ENCODE measurements around the gene HIGD1C.
"Not testable (repeated sequence)": the region's sequence is repeated elsewhere in the genome, so short reads cannot be mapped to it uniquely, and the experiment has no call there.

HIGD1C gene

DNA sequence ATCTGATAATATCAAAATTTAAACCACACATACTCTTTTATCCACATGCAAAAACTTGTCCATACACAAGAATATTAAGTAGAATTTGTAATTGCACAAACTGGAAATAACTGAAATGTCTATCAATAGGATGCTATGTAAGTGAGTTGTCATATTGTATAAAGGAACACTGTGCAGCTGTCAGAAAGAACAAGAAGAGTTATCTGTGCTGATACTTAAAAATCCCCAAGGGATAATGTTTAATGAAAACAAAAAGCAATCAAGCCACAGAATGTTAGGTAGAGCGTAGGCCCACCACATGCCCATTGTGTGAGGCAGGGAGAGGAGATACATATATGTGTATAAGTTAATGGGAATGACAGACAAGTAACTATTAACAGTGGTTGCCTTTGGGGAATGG lies 25.9 kb upstream of the HIGD1C start:
- H3K27ac ChIP-seq (ENCODE audit: low read depth, low read length), result no peak overlapping the region
- no peaks in the 10 kb centered on the region for H3K9me2 ChIP-seq (replicated peaks; ENCODE audit: control insufficient read depth, low read length)
- H3K79me2 ChIP-seq (ENCODE audit: control insufficient read depth, low read length), result no peaks in the 10 kb centered on the region
- TF ChIP-seq EZH2phosphoT487 (IDR thresholded peaks at IDR 0.05; ENCODE audit: borderline replicate concordance, low read length), result no peak
- TF ChIP-seq, protein P1, sequence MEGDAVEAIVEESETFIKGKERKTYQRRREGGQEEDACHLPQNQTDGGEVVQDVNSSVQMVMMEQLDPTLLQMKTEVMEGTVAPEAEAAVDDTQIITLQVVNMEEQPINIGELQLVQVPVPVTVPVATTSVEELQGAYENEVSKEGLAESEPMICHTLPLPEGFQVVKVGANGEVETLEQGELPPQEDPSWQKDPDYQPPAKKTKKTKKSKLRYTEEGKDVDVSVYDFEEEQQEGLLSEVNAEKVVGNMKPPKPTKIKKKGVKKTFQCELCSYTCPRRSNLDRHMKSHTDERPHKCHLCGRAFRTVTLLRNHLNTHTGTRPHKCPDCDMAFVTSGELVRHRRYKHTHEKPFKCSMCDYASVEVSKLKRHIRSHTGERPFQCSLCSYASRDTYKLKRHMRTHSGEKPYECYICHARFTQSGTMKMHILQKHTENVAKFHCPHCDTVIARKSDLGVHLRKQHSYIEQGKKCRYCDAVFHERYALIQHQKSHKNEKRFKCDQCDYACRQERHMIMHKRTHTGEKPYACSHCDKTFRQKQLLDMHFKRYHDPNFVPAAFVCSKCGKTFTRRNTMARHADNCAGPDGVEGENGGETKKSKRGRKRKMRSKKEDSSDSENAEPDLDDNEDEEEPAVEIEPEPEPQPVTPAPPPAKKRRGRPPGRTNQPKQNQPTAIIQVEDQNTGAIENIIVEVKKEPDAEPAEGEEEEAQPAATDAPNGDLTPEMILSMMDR (IDR thresholded peaks at IDR 0.05; ENCODE audit: low read depth, low read length, poor library complexity, severe bottlenecking), result no peak
- H3K4me3 ChIP-seq (ENCODE audit: low read length), result peak overlapping the region; percentile 68
- H3K4me1 ChIP-seq (ENCODE audit: control insufficient read depth, low read length), result peaks cover 62% of the 10 kb centered on the region
- peak overlapping the region; percentile 84 for H3K4me2 ChIP-seq (ENCODE audit: low read length)
- no peaks in the 10 kb centered on the region for H3K9me3 ChIP-seq (ENCODE audit: control insufficient read depth, insufficient read depth, low read length)
- no peaks in the 10 kb centered on the region for H3K36me3 ChIP-seq (ENCODE audit: control insufficient read depth, low read length)
- H4K20me1 ChIP-seq (ENCODE audit: control insufficient read depth, insufficient read depth, low read depth, low read length), result no peaks in the 10 kb centered on the region
- H3K27me3 ChIP-seq (ENCODE audit: control insufficient read depth, low read length), result no peaks in the 10 kb centered on the region
- H3F3A ChIP-seq (ENCODE audit: control insufficient read depth, insufficient read depth), result peaks cover 16% of the 10 kb centered on the region

DNA sequence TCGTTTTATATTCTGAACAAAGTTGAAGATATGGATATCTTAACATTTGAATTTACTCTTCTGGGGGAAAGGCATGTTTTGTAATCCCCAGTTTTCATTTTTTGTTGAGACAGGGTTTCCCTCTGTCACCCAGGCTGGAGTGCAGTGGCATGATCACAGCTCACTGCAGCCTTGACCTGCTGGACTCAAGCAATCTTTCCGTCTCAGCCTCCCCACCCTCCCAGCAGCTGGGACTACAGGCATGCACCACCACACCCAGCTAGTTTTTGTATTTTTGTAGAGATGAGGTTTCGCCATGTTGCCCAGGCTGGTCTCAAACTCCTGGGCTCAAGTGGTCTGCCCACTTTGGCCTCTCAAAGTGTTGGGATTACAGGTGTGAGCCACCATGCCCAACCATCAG lies 25.4 kb upstream of the HIGD1C start:
- Histone ChIP-seq H3K4me1 (ENCODE audit: control insufficient read depth, low read length) (peaks cover 62% of the 10 kb centered on the region), H3K4me2 (ENCODE audit: low read length) (peak overlapping the region; percentile 84), H3K4me3 (ENCODE audit: low read length) (peak overlapping the region; percentile 68), H3F3A (ENCODE audit: control insufficient read depth, insufficient read depth) (peaks cover 15% of the 10 kb centered on the region)
- H3K79me2 ChIP-seq (ENCODE audit: control insufficient read depth, low read length); H3K9me3 ChIP-seq (ENCODE audit: control insufficient read depth, insufficient read depth, low read length); H4K20me1 ChIP-seq (ENCODE audit: control insufficient read depth, insufficient read depth, low read depth, low read length); H3K36me3 ChIP-seq (ENCODE audit: control insufficient read depth, low read length); H3K27me3 ChIP-seq (ENCODE audit: control insufficient read depth, low read length); H3K9me2 ChIP-seq (replicated peaks; ENCODE audit: control insufficient read depth, low read length); H3K27ac ChIP-seq (ENCODE audit: low read depth, low read length): not testable (repeated sequence)

DNA sequence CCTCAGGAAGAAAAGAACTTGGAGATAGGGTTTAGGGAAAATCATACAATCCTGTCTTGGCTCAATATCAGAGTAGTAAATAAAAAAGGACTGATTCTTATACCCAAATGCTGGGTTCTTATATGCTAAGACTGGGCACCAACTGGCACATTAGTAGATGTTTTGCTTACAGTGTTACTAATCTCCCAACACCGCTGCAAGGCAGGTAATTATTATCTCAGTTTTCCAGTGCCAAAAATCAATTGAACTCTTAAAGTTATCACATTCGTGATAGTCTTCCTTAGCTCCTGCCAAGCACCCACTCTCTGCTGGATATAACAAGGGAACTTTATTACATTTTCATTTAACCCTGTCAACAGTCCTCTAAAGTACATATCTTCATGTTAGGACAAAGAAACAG lies 25.0 kb upstream of the HIGD1C start:
- no peaks in the 10 kb centered on the region for H3K36me3 ChIP-seq (ENCODE audit: control insufficient read depth, low read length)
- H3F3A ChIP-seq (ENCODE audit: control insufficient read depth, insufficient read depth), result peaks cover 15% of the 10 kb centered on the region
- peaks cover 60% of the 10 kb centered on the region for H3K4me1 ChIP-seq (ENCODE audit: control insufficient read depth, low read length)
- no peaks in the 10 kb centered on the region for H3K9me3 ChIP-seq (ENCODE audit: control insufficient read depth, insufficient read depth, low read length)
- no peaks in the 10 kb centered on the region for H3K79me2 ChIP-seq (ENCODE audit: control insufficient read depth, low read length)
- no peak overlapping the region for H3K27ac ChIP-seq (ENCODE audit: low read depth, low read length)
- H3K4me3 ChIP-seq (ENCODE audit: low read length), result peak overlapping the region; percentile 68
- H3K9me2 ChIP-seq (replicated peaks; ENCODE audit: control insufficient read depth, low read length), result no peaks in the 10 kb centered on the region
- TF ChIP-seq, protein P1 (IDR thresholded peaks at IDR 0.05; ENCODE audit: low read depth, low read length, poor library complexity, severe bottlenecking), result no peak
- TF ChIP-seq EZH2phosphoT487 (IDR thresholded peaks at IDR 0.05; ENCODE audit: borderline replicate concordance, low read length), result no peak
- no peaks in the 10 kb centered on the region for H3K27me3 ChIP-seq (ENCODE audit: control insufficient read depth, low read length)
- peak overlapping the region; percentile 84 for H3K4me2 ChIP-seq (ENCODE audit: low read length)
- no peaks in the 10 kb centered on the region for H4K20me1 ChIP-seq (ENCODE audit: control insufficient read depth, insufficient read depth, low read depth, low read length)

DNA sequence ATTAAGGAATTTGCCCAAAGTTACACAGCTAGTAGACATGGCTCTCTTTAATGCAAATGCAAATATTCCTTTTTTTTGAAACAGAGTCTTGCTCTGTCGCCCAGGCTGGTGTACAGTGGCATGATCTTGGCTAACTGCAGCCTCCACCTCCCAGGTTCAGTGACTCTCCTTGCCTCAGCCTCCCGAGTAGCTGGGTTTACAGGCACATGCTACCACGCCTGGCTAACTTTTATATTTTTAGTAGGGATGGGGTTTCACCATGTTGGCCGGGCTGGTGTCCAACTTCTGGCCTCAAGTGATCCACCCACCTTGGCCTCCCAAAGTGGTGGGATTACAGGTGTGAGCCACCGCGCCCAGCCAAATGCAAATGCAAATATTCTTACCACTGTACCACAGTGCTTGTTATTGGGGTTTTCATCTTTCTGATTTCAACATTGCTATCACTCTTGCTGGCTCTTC lies 24.5 kb upstream of the HIGD1C start:
- TF ChIP-seq, protein P1 (IDR thresholded peaks at IDR 0.05; ENCODE audit: low read depth, low read length, poor library complexity, severe bottlenecking), result no peak
- TF ChIP-seq EZH2phosphoT487 (IDR thresholded peaks at IDR 0.05; ENCODE audit: borderline replicate concordance, low read length), result no peak
- Histone ChIP-seq H3K4me3 (ENCODE audit: low read length) (peak overlapping the region; percentile 68), H3K36me3 (ENCODE audit: control insufficient read depth, low read length) (no peaks in the 10 kb centered on the region), H3K4me1 (ENCODE audit: control insufficient read depth, low read length) (peaks cover 59% of the 10 kb centered on the region), H3K4me2 (ENCODE audit: low read length) (peak overlapping the region; percentile 84), H3K27ac (ENCODE audit: low read depth, low read length) (no peak overlapping the region), H3K79me2 (ENCODE audit: control insufficient read depth, low read length) (no peaks in the 10 kb centered on the region), H3K9me3 (ENCODE audit: control insufficient read depth, insufficient read depth, low read length) (no peaks in the 10 kb centered on the region), H3K27me3 (ENCODE audit: control insufficient read depth, low read length) (no peaks in the 10 kb centered on the region), H3F3A (ENCODE audit: control insufficient read depth, insufficient read depth) (peaks cover 15% of the 10 kb centered on the region), H4K20me1 (ENCODE audit: control insufficient read depth, insufficient read depth, low read depth, low read length) (no peaks in the 10 kb centered on the region), H3K9me2 (replicated peaks; ENCODE audit: control insufficient read depth, low read length) (no peaks in the 10 kb centered on the region)
